Measurements from ENCODE around the gene BACH1. TPM values are rescaled to one million over a fixed set of nuclear protein-coding genes. Genes with fewer than 3 reads are reported as not detected.

Gene BACH1
- total RNA-seq, 1 donor from 2014 or later, result 93.1 TPM

- H3K36me3 Mint-ChIP-seq (ENCODE audit: low read depth, unreplicated experiment), result peaks cover 1% of the 10 kb centered on the region
- H3K4me2 ChIP-seq (ENCODE audit: low read length), result no peak overlapping the region
- H3K27me3 Mint-ChIP-seq (ENCODE audit: low read depth, unreplicated experiment), result no peaks in the 10 kb centered on the region
- H3K79me2 ChIP-seq (ENCODE audit: insufficient read depth, low read length), result no peaks in the 10 kb centered on the region
- H3K4me1 Mint-ChIP-seq (ENCODE audit: low read depth, unreplicated experiment), result peaks cover 4% of the 10 kb centered on the region
- no peaks in the 10 kb centered on the region for H3K4me1 ChIP-seq (ENCODE audit: insufficient read depth, low read length)
- no peak overlapping the region for H3K9ac ChIP-seq (ENCODE audit: low read length)
- TF ChIP-seq, protein P1, sequence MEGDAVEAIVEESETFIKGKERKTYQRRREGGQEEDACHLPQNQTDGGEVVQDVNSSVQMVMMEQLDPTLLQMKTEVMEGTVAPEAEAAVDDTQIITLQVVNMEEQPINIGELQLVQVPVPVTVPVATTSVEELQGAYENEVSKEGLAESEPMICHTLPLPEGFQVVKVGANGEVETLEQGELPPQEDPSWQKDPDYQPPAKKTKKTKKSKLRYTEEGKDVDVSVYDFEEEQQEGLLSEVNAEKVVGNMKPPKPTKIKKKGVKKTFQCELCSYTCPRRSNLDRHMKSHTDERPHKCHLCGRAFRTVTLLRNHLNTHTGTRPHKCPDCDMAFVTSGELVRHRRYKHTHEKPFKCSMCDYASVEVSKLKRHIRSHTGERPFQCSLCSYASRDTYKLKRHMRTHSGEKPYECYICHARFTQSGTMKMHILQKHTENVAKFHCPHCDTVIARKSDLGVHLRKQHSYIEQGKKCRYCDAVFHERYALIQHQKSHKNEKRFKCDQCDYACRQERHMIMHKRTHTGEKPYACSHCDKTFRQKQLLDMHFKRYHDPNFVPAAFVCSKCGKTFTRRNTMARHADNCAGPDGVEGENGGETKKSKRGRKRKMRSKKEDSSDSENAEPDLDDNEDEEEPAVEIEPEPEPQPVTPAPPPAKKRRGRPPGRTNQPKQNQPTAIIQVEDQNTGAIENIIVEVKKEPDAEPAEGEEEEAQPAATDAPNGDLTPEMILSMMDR (IDR thresholded peaks at IDR 0.05; ENCODE audit: insufficient read depth, low read depth, low read length), result no peak
- TF ChIP-seq EZH2 (IDR thresholded peaks at IDR 0.05; ENCODE audit: insufficient read depth, low read length), result no peak
- H3K27ac ChIP-seq (ENCODE audit: low read depth, low read length), result no peak overlapping the region
- FAIRE-seq, result no peak
- no peaks in the 10 kb centered on the region for H3K27me3 ChIP-seq (ENCODE audit: insufficient read depth, low read length)
- H3K4me3 ChIP-seq (ENCODE audit: insufficient read depth, low read depth, low read length), result no peak overlapping the region
- H3K27ac Mint-ChIP-seq (ENCODE audit: unreplicated experiment), result no peak overlapping the region
- H3K36me3 ChIP-seq (ENCODE audit: insufficient read depth, low read length), result no peaks in the 10 kb centered on the region
- no peak for DNase-seq (ENCODE audit: low read depth)
- no peak overlapping the region for H2AFZ ChIP-seq (ENCODE audit: low read depth, low read length)
- H3K9me3 Mint-ChIP-seq (ENCODE audit: unreplicated experiment), result no peaks in the 10 kb centered on the region
- H3K4me3 Mint-ChIP-seq (ENCODE audit: unreplicated experiment), result no peak overlapping the region
- H3K9me3 ChIP-seq (ENCODE audit: insufficient read depth, low read depth, low read length), result no peaks in the 10 kb centered on the region
- H4K20me1 ChIP-seq (ENCODE audit: insufficient read depth, low read length), result no peaks in the 10 kb centered on the region
Observed at GRCh38 chr21:29265690-29266479, 32.8 kb upstream of the BACH1 start.

- Mint-ChIP-seq H3K9me3 (ENCODE audit: unreplicated experiment) (no peaks in the 10 kb centered on the region), H3K27me3 (ENCODE audit: low read depth, unreplicated experiment) (no peaks in the 10 kb centered on the region), H3K27ac (ENCODE audit: unreplicated experiment) (no peak overlapping the region), H3K36me3 (ENCODE audit: low read depth, unreplicated experiment) (peaks cover 1% of the 10 kb centered on the region), H3K4me3 (ENCODE audit: unreplicated experiment) (no peak overlapping the region), H3K4me1 (ENCODE audit: low read depth, unreplicated experiment) (peaks cover 2% of the 10 kb centered on the region)
- Histone ChIP-seq H4K20me1 (ENCODE audit: insufficient read depth, low read length) (no peaks in the 10 kb centered on the region), H3K27ac (ENCODE audit: low read depth, low read length) (no peak overlapping the region), H2AFZ (ENCODE audit: low read depth, low read length) (no peak overlapping the region), H3K79me2 (ENCODE audit: insufficient read depth, low read length) (no peaks in the 10 kb centered on the region), H3K27me3 (ENCODE audit: insufficient read depth, low read length) (no peaks in the 10 kb centered on the region), H3K36me3 (ENCODE audit: insufficient read depth, low read length) (no peaks in the 10 kb centered on the region), H3K4me3 (ENCODE audit: insufficient read depth, low read depth, low read length) (no peak overlapping the region), H3K9me3 (ENCODE audit: insufficient read depth, low read depth, low read length) (no peaks in the 10 kb centered on the region), H3K4me2 (ENCODE audit: low read length) (no peak overlapping the region), H3K9ac (ENCODE audit: low read length) (no peak overlapping the region), H3K4me1 (ENCODE audit: insufficient read depth, low read length) (no peaks in the 10 kb centered on the region)
- FAIRE-seq (no peak), DNase-seq (ENCODE audit: low read depth) (no peak)
- no peak for TF ChIP-seq EZH2 (IDR thresholded peaks at IDR 0.05; ENCODE audit: insufficient read depth, low read length)
- TF ChIP-seq, protein P1 (IDR thresholded peaks at IDR 0.05; ENCODE audit: insufficient read depth, low read depth, low read length), result no peak
Observed at GRCh38 chr21:29267666-29268065, 31.1 kb upstream of the BACH1 start.

DNA sequence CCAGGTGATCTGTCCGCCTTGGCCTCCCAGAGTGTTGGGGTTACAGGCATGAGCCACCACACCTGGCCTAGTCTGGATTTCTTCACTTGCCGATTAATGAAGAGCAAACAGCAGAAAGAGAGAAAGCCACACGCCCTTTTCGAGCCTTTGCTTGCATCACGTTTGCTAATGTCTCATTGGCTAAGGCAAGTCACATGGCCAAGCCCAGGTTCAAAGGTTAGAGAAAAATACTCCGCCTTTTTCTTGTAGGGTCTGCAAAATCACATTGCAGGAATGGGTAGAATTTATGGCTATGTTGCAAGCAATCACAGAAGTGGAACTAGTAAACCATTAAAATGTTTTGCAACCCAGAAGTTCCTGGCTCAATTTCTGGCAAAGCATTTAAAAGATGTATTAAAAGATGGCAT is 26.8 kb upstream of the BACH1 start:
- Mint-ChIP-seq H3K36me3 (ENCODE audit: low read depth, unreplicated experiment) (no peaks in the 10 kb centered on the region), H3K27ac (ENCODE audit: unreplicated experiment) (no peak overlapping the region), H3K4me3 (ENCODE audit: unreplicated experiment) (no peak overlapping the region), H3K9me3 (ENCODE audit: unreplicated experiment) (no peaks in the 10 kb centered on the region), H3K4me1 (ENCODE audit: low read depth, unreplicated experiment) (no peaks in the 10 kb centered on the region), H3K27me3 (ENCODE audit: low read depth, unreplicated experiment) (no peaks in the 10 kb centered on the region)
- Histone ChIP-seq H3K4me3 (ENCODE audit: insufficient read depth, low read depth, low read length) (no peak overlapping the region), H3K9ac (ENCODE audit: low read length) (no peak overlapping the region), H2AFZ (ENCODE audit: low read depth, low read length) (no peak overlapping the region), H3K27me3 (ENCODE audit: insufficient read depth, low read length) (no peaks in the 10 kb centered on the region), H3K27ac (ENCODE audit: low read depth, low read length) (no peak overlapping the region), H4K20me1 (ENCODE audit: insufficient read depth, low read length) (no peaks in the 10 kb centered on the region), H3K9me3 (ENCODE audit: insufficient read depth, low read depth, low read length) (no peaks in the 10 kb centered on the region), H3K36me3 (ENCODE audit: insufficient read depth, low read length) (no peaks in the 10 kb centered on the region), H3K4me1 (ENCODE audit: insufficient read depth, low read length) (no peaks in the 10 kb centered on the region), H3K79me2 (ENCODE audit: insufficient read depth, low read length) (no peaks in the 10 kb centered on the region), H3K4me2 (ENCODE audit: low read length) (no peak overlapping the region)
- DNase-seq (ENCODE audit: low read depth) (no peak), FAIRE-seq (no peak)
- TF ChIP-seq, protein P1 (IDR thresholded peaks at IDR 0.05; ENCODE audit: insufficient read depth, low read depth, low read length), result no peak
- no peak for TF ChIP-seq EZH2 (IDR thresholded peaks at IDR 0.05; ENCODE audit: insufficient read depth, low read length)

Data from astrocyte (in vitro differentiated cells and primary cell).